OCI-LY7 (cell line): ENCODE results near the gene PIGP. TPM values are rescaled to one million over a fixed set of nuclear protein-coding genes. Genes with fewer than 3 reads are reported as not detected.
"Not testable (repeated sequence)": the region's sequence is repeated elsewhere in the genome, so short reads cannot be mapped to it uniquely, and the experiment has no call there.

Experiments
- BruUV-seq: library from RNA; stranded (reverse); fragments of 400-500 nt; replicated peaks from 2 replicates; lab custom pipeline; 2021; lab: Mats Ljungman, UMichigan
- CTCF ChIA-PET: fragments of 300-600 bp; sonication (Branson Sonifier 250); formaldehyde crosslinking; loops from one replicate; lab custom pipeline; 2022; ENCODE audit warnings: antibody characterized with exemption; ENCODE audit not compliant: unreplicated experiment; lab: Charles Lee
- POLR2A ChIA-PET: fragments of 300-600 bp; sonication (Branson Sonifier 250); formaldehyde crosslinking; loops from one replicate; lab custom pipeline; 2022; ENCODE audit warnings: antibody characterized with exemption; lab: Charles Lee
- DNase-seq: peaks from one replicate; pipeline ENCODE4 v3.0.0-alpha.2; 2015; ENCODE audit warnings: low spot score
- H2AFZ ChIP-seq: fragments of 200-600 bp; sonication (generic), shearing (Covaris generic); 2 replicates; pipeline ENCODE4 v1.6.1; 2014; ENCODE audit warnings: mild to moderate bottlenecking, antibody characterized with exemption, low read length, moderate library complexity
- H3K27ac ChIP-seq: fragments of 200-600 bp; sonication (generic); 2 replicates; pipeline ENCODE4 v1.5.1; 2014; ENCODE audit warnings: mixed run types, low read depth, mild to moderate bottlenecking, moderate library complexity, low read length, inconsistent platforms; ENCODE audit not compliant: poor library complexity, severe bottlenecking
- H3K36me3 ChIP-seq: fragments of 200-600 bp; sonication (generic); 2 replicates; pipeline ENCODE4 v1.6.1; 2014; ENCODE audit warnings: mild to moderate bottlenecking, antibody characterized with exemption, low read length, moderate library complexity, mixed read lengths; ENCODE audit not compliant: insufficient read depth
- H3K4me1 ChIP-seq: fragments of 200-600 bp; sonication (generic); 2 replicates; pipeline ENCODE4 v1.5.1; 2014; ENCODE audit warnings: mild to moderate bottlenecking, low read length; ENCODE audit not compliant: insufficient read depth, poor library complexity, severe bottlenecking
- H3K4me2 ChIP-seq: fragments of 200-600 bp; sonication (generic); 2 replicates; pipeline ENCODE4 v1.6.1; 2014; ENCODE audit warnings: mild to moderate bottlenecking, low read length
- H3K4me3 ChIP-seq: fragments of 200-600 bp; sonication (generic); 2 replicates; pipeline ENCODE4 v1.5.1; 2014; ENCODE audit warnings: mild to moderate bottlenecking, low read depth, low read length; ENCODE audit not compliant: poor library complexity, severe bottlenecking
- H3K79me2 ChIP-seq: fragments of 200-600 bp; sonication (generic); 2 replicates; pipeline ENCODE4 v1.6.1; 2016; ENCODE audit warnings: low read depth, mild to moderate bottlenecking, low read length, moderate library complexity, mixed read lengths; ENCODE audit not compliant: insufficient read depth
- H3K9me2 ChIP-seq: fragments of 200-600 bp; sonication (generic); 2 replicates; pipeline ENCODE4 v1.6.1; 2016; ENCODE audit warnings: mild to moderate bottlenecking, low read length, mixed read lengths; ENCODE audit not compliant: insufficient read depth
- H3K9me3 ChIP-seq: fragments of 200-600 bp; sonication (generic); 2 replicates; pipeline ENCODE4 v1.6.1; 2014; ENCODE audit warnings: mild to moderate bottlenecking, mixed run types, low read length, mixed read lengths
- H4K20me1 ChIP-seq: fragments of 200-600 bp; sonication (generic); 2 replicates; pipeline ENCODE4 v1.6.1; 2014; ENCODE audit warnings: mild to moderate bottlenecking, antibody characterized with exemption, low read length, moderate library complexity, mixed read lengths; ENCODE audit not compliant: insufficient read depth
- CTCF ChIP-seq: fragments of 200-600 bp; sonication (generic); conservative IDR thresholded peaks from 2 replicates; pipeline ENCODE4 v1.5.1; 2014; ENCODE audit warnings: mild to moderate bottlenecking, antibody characterized with exemption, low read length, moderate library complexity, mixed read lengths
- EZH2phosphoT487 ChIP-seq: fragments of 200-600 bp; sonication (generic); IDR thresholded peaks from 2 replicates; pipeline ENCODE4 v1.6.1; 2018; ENCODE audit warnings: low read depth, borderline replicate concordance, mild to moderate bottlenecking, mixed run types, antibody characterized with exemption, low read length, moderate library complexity, mixed read lengths
- intact Hi-C: fragments of 100-400 bp; cut with micrococcal nuclease; formaldehyde crosslinking; loops from one replicate; pipeline ENCODE4 v1.10.0; 2022; ENCODE audit not compliant: unreplicated experiment
- total RNA-seq, 2 experiments: library from RNA; depleted of rRNA in 1 of 2; stranded (reverse); fragments of >200 nt in 1 of 2; shearing (Covaris generic) in 1 of 2; gene quantifications; 2 replicates each; pipeline ENCODE4 v1.2.3, GENCODE V29; 2014 to 2022

PIGP gene
- total RNA-seq, 2 experiments from 2014 or later: 7.4 to 35.4 TPM

DNA sequence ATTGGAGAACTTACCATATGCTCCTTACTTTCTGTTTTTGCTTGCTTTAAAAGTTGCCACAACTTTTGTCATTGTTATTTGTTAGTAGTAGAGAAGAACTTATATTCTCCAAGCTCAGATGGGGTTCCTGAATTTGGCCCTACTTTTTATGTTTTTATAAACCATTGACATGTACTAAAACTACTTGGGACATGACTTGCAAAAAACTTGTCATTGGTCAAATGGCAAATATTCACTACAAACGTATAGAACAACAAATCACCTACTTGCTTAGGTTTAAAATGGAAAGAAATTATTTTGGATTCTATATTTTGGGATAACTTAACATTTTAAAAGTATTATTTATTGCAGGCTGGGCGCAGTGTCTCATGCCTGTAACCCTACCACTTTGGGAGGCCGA lies 32.7 kb downstream of the PIGP start:
- Histone ChIP-seq H3K9me3 (no peaks in the 10 kb centered on the region), H3K27ac (no peak overlapping the region), H3K4me2 (no peak overlapping the region), H3K36me3 (no peaks in the 10 kb centered on the region), H4K20me1 (no peaks in the 10 kb centered on the region), H3K9me2 (no peaks in the 10 kb centered on the region), H3K4me3 (no peak overlapping the region), H2AFZ (no peak overlapping the region), H3K4me1 (peaks cover 7% of the 10 kb centered on the region), H3K79me2 (no peaks in the 10 kb centered on the region)
- intact Hi-C loops: no loop called here
- no TSS peak for BruUV-seq
- ChIA-PET POLR2A (interaction anchor here (0.9 kb wide), 1 partner anchor 16 kb away, joined by 3 read pairs; no protein-coding TSS in a partner anchor), CTCF (no interaction called here)
- DNase-seq: no peak
- no peak for TF ChIP-seq EZH2phosphoT487
- TF ChIP-seq CTCF: no peak

DNA sequence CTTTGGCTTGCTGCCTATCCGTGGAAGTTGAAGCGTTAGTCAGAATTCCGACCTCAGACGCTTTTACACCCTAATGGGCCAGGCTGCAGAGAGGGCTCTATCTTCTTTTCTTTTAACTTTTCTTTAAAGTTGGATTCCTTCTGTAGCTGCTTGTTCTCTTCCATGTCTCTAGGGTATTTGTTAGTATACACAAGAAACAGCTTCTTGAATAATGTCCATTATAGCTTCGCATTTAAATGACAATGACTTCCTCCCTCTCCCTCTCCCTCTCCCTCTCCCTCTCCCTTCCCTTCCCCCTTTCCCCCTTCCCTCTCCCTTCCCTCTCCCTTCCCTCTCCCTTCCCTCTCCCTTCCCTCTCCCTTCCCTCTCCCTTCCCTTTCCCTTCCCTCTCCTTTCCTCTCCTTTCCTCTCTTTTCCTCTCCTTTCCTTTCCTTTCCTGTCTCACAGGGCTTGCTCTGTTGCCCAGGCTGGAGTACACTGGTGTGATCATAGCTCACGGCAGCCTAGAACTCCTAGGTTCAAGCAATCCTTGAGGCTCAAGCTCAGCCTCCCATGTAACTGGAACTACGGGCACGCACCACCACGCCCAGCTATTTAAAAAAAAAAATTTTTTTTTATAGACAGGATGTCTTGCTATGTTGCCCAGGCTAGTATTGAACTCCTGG lies 33.3 kb downstream of the PIGP start:
- POLR2A ChIA-PET: interaction anchor here (0.6 to 0.9 kb wide), 3 partner anchors 17 to 24 kb away, joined by 3 to 5 read pairs (median 3); no protein-coding TSS in a partner anchor
- no peak overlapping the region for H3K27ac ChIP-seq
- intact Hi-C loops: no loop called here
- H2AFZ ChIP-seq: no peak overlapping the region
- CTCF ChIA-PET: no interaction called here
- H3K9me3 ChIP-seq: no peaks in the 10 kb centered on the region
- H3K4me3 ChIP-seq: no peak overlapping the region
- DNase-seq: no peak
- peaks cover under 1% of the 10 kb centered on the region for H3K4me1 ChIP-seq
- H3K4me2 ChIP-seq: no peak overlapping the region
- TF ChIP-seq EZH2phosphoT487 (no peak), CTCF (no peak)
- no peaks in the 10 kb centered on the region for H3K9me2 ChIP-seq
- H3K79me2 ChIP-seq: no peaks in the 10 kb centered on the region
- no peaks in the 10 kb centered on the region for H3K36me3 ChIP-seq
- no peaks in the 10 kb centered on the region for H4K20me1 ChIP-seq
- BruUV-seq: no TSS peak

- no peaks in the 10 kb centered on the region for H4K20me1 ChIP-seq
- TF ChIP-seq CTCF (no peak), EZH2phosphoT487 (no peak)
- BruUV-seq: no TSS peak
- no peak overlapping the region for H3K27ac ChIP-seq
- H3K9me3 ChIP-seq: no peaks in the 10 kb centered on the region
- no peaks in the 10 kb centered on the region for H3K36me3 ChIP-seq
- H3K4me1 ChIP-seq: no peaks in the 10 kb centered on the region
- intact Hi-C loops: no loop called here
- CTCF ChIA-PET: no interaction called here
- POLR2A ChIA-PET: no interaction called here
- no peak overlapping the region for H2AFZ ChIP-seq
- H3K4me2 ChIP-seq: no peak overlapping the region
- no peak overlapping the region for H3K4me3 ChIP-seq
- H3K9me2 ChIP-seq: no peaks in the 10 kb centered on the region
- no peak for DNase-seq
- H3K79me2 ChIP-seq: no peaks in the 10 kb centered on the region
Observed at GRCh38 chr21:37036177-37036576, 36.7 kb downstream of the PIGP start.

DNA sequence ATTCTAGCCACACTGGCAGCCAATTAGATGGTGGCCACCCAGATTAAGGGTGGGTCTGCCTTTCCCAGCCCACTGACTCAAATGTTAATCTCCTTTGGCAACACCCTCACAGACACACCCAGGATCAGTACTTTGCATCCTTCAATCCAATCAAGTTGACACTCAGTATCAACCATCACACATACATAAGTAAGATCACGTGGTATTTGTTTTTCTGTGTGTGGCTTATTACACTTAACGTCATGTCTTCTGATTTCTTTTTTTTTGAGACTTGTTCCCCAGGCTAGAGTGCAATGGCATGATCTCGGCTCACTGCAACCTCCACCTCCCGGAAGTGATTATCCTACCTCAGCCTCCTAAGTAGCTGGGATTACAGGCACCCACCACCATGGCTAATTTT lies 38.5 kb downstream of the PIGP start:
- H3K9me3 ChIP-seq, H3K27ac ChIP-seq, BruUV-seq, H3K9me2 ChIP-seq, H4K20me1 ChIP-seq, H3K4me3 ChIP-seq, H2AFZ ChIP-seq, H3K79me2 ChIP-seq, intact Hi-C loops, H3K4me2 ChIP-seq, CTCF ChIA-PET, H3K4me1 ChIP-seq, H3K36me3 ChIP-seq, DNase-seq: not testable (repeated sequence)
- POLR2A ChIA-PET: interaction anchor here (0.6 kb wide), 1 partner anchor 631 kb away, joined by 3 read pairs; no protein-coding TSS in a partner anchor
